KMS-11 (cell line): Measurements from ENCODE around the gene ARHGAP24.

Source experiments
- H2AFZ ChIP-seq: fragments of 200-600 bp; sonication (generic); 2 replicates; pipeline ENCODE4 v1.6.1; 2016; ENCODE audit warnings: antibody characterized with exemption, mixed run types, low read depth
- H3K27ac ChIP-seq: fragments of 200-600 bp; sonication (generic); 2 replicates; pipeline ENCODE4 v1.6.1; 2016; ENCODE audit warnings: mild to moderate bottlenecking, mixed run types
- H3K27me3 ChIP-seq: fragments of 200-600 bp; sonication (generic); 2 replicates; pipeline ENCODE4 v1.6.1; 2017; ENCODE audit warnings: mild to moderate bottlenecking, low read depth, mixed run types, moderate library complexity; ENCODE audit not compliant: insufficient read depth
- H3K36me3 ChIP-seq: fragments of 200-600 bp; sonication (generic); 2 replicates; pipeline ENCODE4 v1.6.1; 2017; ENCODE audit warnings: mild to moderate bottlenecking, mixed run types; ENCODE audit not compliant: insufficient read depth
- H3K4me1 ChIP-seq: fragments of 200-600 bp; sonication (generic); 2 replicates; pipeline ENCODE4 v1.6.1; 2016; ENCODE audit warnings: mild to moderate bottlenecking, low read depth, mixed run types; ENCODE audit not compliant: poor library complexity, severe bottlenecking
- H3K4me2 ChIP-seq: fragments of 200-600 bp; sonication (generic); 2 replicates; pipeline ENCODE4 v1.7.0; 2016; ENCODE audit warnings: mild to moderate bottlenecking, mixed run types
- H3K4me3 ChIP-seq: fragments of 200-600 bp; sonication (generic); IDR thresholded peaks from 2 replicates; pipeline ENCODE4 v1.6.1; 2017; ENCODE audit warnings: low read depth, low read length, mixed read lengths; ENCODE audit not compliant: insufficient read depth
- H3K79me2 ChIP-seq: fragments of 200-600 bp; sonication (generic); 2 replicates; pipeline ENCODE4 v1.6.1; 2016; ENCODE audit warnings: low read depth, mixed run types; ENCODE audit not compliant: insufficient read depth
- H3K9ac ChIP-seq: fragments of 200-600 bp; sonication (generic); 2 replicates; pipeline ENCODE4 v1.6.1; 2016; ENCODE audit warnings: mild to moderate bottlenecking, mixed run types
- H4K20me1 ChIP-seq: fragments of 200-600 bp; sonication (generic); 2 replicates; pipeline ENCODE4 v1.6.1; 2016; ENCODE audit warnings: mild to moderate bottlenecking, mixed run types; ENCODE audit not compliant: insufficient read depth
- TF ChIP-seq, protein P1 (sequence below): fragments of 200-600 bp; sonication (generic); conservative IDR thresholded peaks from 2 replicates; pipeline ENCODE4 v1.6.1; 2017; ENCODE audit warnings: low read depth, mild to moderate bottlenecking, antibody characterized with exemption, low read length, moderate library complexity, mixed read lengths

ARHGAP24 gene

DNA sequence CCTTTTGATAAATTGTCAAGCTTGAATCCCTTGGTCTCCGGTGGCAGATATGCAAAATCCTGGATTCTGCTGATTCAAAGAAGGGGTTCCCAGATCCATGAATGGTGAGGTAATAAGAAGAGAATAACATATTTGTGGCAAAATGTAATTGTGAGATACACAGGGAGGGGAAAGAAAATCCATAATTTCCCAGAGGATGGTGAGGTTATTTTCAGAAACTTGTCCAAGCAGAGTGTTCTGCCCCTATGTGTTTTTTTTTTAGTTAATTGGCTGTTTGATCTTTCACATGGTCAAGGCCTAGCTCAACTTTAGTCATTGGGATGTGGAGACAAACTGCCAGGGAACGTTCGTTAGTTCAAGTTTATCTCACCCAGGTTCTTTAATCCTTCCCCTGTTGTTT is 476.1 kb downstream of the ARHGAP24 start:
- H3K79me2 ChIP-seq, result no peaks in the 10 kb centered on the region
- H3K4me3 ChIP-seq, result no peak overlapping the region
- TF ChIP-seq, protein P1, sequence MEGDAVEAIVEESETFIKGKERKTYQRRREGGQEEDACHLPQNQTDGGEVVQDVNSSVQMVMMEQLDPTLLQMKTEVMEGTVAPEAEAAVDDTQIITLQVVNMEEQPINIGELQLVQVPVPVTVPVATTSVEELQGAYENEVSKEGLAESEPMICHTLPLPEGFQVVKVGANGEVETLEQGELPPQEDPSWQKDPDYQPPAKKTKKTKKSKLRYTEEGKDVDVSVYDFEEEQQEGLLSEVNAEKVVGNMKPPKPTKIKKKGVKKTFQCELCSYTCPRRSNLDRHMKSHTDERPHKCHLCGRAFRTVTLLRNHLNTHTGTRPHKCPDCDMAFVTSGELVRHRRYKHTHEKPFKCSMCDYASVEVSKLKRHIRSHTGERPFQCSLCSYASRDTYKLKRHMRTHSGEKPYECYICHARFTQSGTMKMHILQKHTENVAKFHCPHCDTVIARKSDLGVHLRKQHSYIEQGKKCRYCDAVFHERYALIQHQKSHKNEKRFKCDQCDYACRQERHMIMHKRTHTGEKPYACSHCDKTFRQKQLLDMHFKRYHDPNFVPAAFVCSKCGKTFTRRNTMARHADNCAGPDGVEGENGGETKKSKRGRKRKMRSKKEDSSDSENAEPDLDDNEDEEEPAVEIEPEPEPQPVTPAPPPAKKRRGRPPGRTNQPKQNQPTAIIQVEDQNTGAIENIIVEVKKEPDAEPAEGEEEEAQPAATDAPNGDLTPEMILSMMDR, result no peak

DNA sequence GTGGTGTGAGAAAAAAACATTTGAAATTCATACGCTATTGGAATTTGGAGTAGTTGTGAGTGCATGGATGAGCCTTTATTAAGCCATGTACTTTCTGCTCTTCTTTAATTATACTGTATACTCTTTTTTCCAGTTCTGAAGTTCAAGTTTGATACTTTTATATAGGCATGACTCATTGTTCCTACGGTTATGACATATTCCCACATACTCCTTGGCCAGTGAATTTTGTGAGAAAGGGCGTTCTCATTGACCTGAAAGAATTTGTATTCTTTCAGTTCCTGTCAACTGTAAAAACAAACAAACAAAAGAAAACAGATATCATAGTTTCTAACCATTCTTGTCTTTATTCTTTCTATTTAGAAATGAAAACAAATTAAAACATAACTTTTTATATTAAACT is 477.6 kb downstream of the ARHGAP24 start:
- no peak overlapping the region for H3K4me2 ChIP-seq
- H3K27ac ChIP-seq, result no peak overlapping the region
- H3K4me1 ChIP-seq, result no peaks in the 10 kb centered on the region
- TF ChIP-seq, protein P1, result no peak
- H3K36me3 ChIP-seq, result no peaks in the 10 kb centered on the region
- no peaks in the 10 kb centered on the region for H3K79me2 ChIP-seq
- no peaks in the 10 kb centered on the region for H3K27me3 ChIP-seq
- no peak overlapping the region for H3K9ac ChIP-seq
- H4K20me1 ChIP-seq, result no peaks in the 10 kb centered on the region
- no peak overlapping the region for H3K4me3 ChIP-seq
- no peak overlapping the region for H2AFZ ChIP-seq

More for the DNA sequence above, 476.1 kb downstream of the ARHGAP24 start:
- no peaks in the 10 kb centered on the region for H3K36me3 ChIP-seq
- no peaks in the 10 kb centered on the region for H3K4me1 ChIP-seq
- no peaks in the 10 kb centered on the region for H3K27me3 ChIP-seq
- H4K20me1 ChIP-seq, result no peaks in the 10 kb centered on the region
- no peak overlapping the region for H3K4me2 ChIP-seq
- H3K27ac ChIP-seq, result no peak overlapping the region
- no peak overlapping the region for H2AFZ ChIP-seq
- no peak overlapping the region for H3K9ac ChIP-seq

DNA sequence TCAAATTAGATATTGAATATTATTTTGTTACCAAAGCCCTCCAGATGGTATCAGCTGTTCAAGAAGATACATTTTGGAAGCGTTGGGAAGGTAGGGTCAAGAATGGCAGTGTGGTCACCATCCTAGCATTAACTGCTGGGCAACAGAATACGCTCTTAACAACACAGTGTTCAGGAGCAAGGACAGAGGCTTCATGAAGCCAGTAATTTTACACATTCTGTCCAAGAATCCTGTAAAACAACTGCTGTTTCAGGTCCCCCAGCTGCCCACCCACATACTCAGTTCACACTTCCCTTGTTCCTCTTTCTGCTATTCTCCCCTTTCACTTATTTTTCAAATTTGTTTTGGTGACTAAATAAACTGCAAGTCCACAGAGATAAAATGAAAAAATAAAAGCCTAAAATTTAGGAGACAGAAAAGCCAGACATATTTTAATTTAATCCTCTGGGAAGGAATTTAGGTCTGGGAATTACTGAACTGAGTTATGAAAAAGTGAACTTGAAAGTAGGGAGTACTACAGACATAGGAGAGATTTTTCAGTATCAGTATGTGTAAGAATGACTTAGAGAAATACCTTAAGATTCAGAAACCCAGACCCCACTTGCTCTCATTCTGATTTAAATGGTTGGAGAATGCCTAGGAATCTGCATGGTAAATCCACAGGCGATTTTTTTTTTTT is 478.2 kb downstream of the ARHGAP24 start:
- Histone ChIP-seq H4K20me1 (no peaks in the 10 kb centered on the region), H3K4me1 (no peaks in the 10 kb centered on the region), H3K4me2 (no peak overlapping the region), H3K27me3 (no peaks in the 10 kb centered on the region), H3K79me2 (no peaks in the 10 kb centered on the region), H3K27ac (no peak overlapping the region), H3K36me3 (no peaks in the 10 kb centered on the region), H3K4me3 (no peak overlapping the region), H3K9ac (no peak overlapping the region), H2AFZ (no peak overlapping the region)
- TF ChIP-seq, protein P1, result no peak

DNA sequence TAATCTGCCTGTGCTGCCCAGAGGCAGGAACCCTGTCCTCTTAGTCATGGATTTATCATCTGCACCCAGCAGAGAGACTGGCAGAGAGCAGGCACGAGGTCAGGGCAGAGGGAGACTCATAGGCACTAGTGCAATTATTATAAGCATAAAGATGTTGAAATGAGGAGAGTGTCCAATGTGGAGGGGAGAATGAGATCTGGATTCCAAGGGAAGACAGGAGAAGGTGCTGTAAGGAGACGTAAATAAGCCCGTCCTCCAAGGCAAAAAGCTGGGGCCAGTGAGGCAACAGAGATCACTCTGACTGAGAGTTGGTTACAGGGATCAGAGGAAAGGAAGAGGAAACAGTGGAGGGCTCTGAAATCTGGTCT is 478.7 kb downstream of the ARHGAP24 start:
- no peak overlapping the region for H3K4me3 ChIP-seq
- H4K20me1 ChIP-seq, result no peaks in the 10 kb centered on the region
- no peaks in the 10 kb centered on the region for H3K36me3 ChIP-seq
- no peak overlapping the region for H3K4me2 ChIP-seq
- no peak overlapping the region for H3K27ac ChIP-seq
- no peak overlapping the region for H3K9ac ChIP-seq
- H3K4me1 ChIP-seq, result no peaks in the 10 kb centered on the region
- no peak overlapping the region for H2AFZ ChIP-seq
- no peaks in the 10 kb centered on the region for H3K79me2 ChIP-seq
- H3K27me3 ChIP-seq, result no peaks in the 10 kb centered on the region
- TF ChIP-seq, protein P1, result no peak
